ENCODE data around the gene MAX. TPM values are rescaled to one million over a fixed set of nuclear protein-coding genes. Genes with fewer than 3 reads are reported as not detected.

Gene MAX
- total RNA-seq, 1 donor from 2014 or later, result 76.1 TPM

DNA sequence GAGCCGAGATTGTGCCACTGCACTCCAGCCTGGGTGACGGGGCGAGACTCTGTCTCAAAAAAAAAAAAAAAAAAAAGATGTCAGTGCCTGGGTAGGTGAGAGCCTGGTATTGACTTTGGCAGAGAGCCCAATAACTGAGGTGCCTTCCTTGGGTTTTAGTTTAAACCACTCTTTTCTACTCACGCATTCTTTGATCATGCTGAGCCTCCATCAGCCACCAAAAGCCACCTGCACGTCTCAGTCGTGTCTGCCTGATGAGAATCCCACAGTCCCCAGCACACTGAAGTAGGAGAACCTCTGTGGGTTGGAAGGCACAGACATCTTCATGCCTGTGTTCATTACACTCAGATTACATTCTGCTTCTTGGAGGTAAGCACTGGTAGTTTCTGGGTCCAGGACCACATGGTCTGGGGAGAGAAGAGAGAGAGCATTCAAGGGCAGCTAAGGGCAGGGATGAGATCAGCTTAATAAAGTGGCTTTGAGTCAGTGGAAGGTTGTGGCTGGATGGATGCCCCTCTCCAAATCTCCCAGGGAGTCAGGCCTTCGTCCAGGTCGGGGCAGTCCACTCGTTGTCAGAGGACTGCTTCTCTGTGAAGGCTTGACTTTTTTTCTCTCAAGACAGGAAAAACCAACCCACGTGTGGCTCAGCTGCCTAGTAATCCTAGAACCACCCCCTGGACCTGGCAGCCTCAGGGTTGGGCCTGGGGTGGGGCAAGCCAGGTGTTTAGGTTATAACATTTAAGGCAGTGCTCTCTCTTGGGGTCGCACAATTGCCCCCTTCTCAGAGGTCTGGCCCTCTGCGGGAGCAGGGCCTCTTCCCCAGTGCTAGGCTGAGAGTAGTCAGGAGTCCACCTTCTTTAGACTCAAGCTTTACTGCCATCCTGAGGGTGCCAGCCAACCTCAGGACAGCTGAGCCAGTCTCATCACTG, 32.6 kb upstream of the MAX start:
- TF ChIP-seq, protein P1, sequence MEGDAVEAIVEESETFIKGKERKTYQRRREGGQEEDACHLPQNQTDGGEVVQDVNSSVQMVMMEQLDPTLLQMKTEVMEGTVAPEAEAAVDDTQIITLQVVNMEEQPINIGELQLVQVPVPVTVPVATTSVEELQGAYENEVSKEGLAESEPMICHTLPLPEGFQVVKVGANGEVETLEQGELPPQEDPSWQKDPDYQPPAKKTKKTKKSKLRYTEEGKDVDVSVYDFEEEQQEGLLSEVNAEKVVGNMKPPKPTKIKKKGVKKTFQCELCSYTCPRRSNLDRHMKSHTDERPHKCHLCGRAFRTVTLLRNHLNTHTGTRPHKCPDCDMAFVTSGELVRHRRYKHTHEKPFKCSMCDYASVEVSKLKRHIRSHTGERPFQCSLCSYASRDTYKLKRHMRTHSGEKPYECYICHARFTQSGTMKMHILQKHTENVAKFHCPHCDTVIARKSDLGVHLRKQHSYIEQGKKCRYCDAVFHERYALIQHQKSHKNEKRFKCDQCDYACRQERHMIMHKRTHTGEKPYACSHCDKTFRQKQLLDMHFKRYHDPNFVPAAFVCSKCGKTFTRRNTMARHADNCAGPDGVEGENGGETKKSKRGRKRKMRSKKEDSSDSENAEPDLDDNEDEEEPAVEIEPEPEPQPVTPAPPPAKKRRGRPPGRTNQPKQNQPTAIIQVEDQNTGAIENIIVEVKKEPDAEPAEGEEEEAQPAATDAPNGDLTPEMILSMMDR (IDR thresholded peaks at IDR 0.05; ENCODE audit: unreplicated experiment), result no peak
- Mint-ChIP-seq H3K27ac (ENCODE audit: unreplicated experiment) (no peak overlapping the region), H3K27me3 (ENCODE audit: unreplicated experiment) (peaks cover 1% of the 10 kb centered on the region), H3K4me3 (ENCODE audit: unreplicated experiment) (no peak overlapping the region), H3K9me3 (ENCODE audit: unreplicated experiment) (no peaks in the 10 kb centered on the region), H3K36me3 (ENCODE audit: low read depth, unreplicated experiment) (no peaks in the 10 kb centered on the region), H3K4me1 (ENCODE audit: unreplicated experiment) (no peaks in the 10 kb centered on the region)
- no peak for DNase-seq (ENCODE audit: low spot score)

DNA sequence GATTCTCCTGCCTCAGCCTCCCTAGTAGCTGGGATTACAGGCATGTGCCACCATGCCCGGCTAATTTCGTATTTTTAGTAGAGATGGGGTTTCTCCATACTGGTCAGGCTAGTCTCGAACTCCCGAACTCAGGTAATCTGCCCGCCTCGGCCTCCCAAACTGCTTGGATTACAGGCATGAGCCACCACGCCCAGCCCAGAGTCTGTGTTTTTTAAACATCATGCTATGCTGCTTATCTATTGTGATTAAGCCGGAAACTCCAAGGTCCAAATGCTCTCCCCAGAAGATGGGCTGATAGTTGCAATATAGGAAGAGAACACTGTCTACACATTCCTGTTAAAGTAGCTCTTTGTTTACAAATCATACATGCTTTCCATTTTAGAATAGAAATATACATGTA, 30.5 kb upstream of the MAX start:
- Mint-ChIP-seq H3K4me3 (ENCODE audit: unreplicated experiment) (no peak overlapping the region), H3K27ac (ENCODE audit: unreplicated experiment) (no peak overlapping the region), H3K9me3 (ENCODE audit: unreplicated experiment) (no peaks in the 10 kb centered on the region), H3K4me1 (ENCODE audit: unreplicated experiment) (no peaks in the 10 kb centered on the region), H3K27me3 (ENCODE audit: unreplicated experiment) (peaks cover 1% of the 10 kb centered on the region), H3K36me3 (ENCODE audit: low read depth, unreplicated experiment) (no peaks in the 10 kb centered on the region)
- TF ChIP-seq, protein P1 (IDR thresholded peaks at IDR 0.05; ENCODE audit: unreplicated experiment), result no peak
- no peak for DNase-seq (ENCODE audit: low spot score)

DNA sequence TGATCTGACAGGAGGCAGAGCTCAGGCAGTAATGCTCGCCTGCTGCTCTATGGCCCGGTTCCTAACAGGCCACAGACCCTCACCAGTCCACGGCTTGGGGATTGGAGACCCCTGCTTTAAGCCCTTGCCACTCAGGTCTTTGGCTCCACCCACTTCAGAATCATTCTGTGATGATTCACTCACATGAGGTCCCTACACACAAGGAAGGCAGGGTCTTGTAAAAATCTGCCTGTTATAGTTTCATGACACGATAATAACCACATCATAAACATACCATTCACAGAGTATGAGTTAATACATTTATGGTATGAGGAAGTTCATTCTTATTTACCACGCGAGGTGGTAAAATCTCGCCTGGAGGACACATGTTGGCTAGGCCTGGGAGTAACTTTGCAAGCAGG, 29.0 kb upstream of the MAX start:
- Mint-ChIP-seq H3K9me3 (ENCODE audit: unreplicated experiment) (no peaks in the 10 kb centered on the region), H3K36me3 (ENCODE audit: low read depth, unreplicated experiment) (no peaks in the 10 kb centered on the region), H3K27me3 (ENCODE audit: unreplicated experiment) (no peaks in the 10 kb centered on the region), H3K27ac (ENCODE audit: unreplicated experiment) (no peak overlapping the region), H3K4me3 (ENCODE audit: unreplicated experiment) (no peak overlapping the region), H3K4me1 (ENCODE audit: unreplicated experiment) (no peaks in the 10 kb centered on the region)
- TF ChIP-seq, protein P1 (IDR thresholded peaks at IDR 0.05; ENCODE audit: unreplicated experiment), result no peak
- DNase-seq (ENCODE audit: low spot score), result no peak

DNA sequence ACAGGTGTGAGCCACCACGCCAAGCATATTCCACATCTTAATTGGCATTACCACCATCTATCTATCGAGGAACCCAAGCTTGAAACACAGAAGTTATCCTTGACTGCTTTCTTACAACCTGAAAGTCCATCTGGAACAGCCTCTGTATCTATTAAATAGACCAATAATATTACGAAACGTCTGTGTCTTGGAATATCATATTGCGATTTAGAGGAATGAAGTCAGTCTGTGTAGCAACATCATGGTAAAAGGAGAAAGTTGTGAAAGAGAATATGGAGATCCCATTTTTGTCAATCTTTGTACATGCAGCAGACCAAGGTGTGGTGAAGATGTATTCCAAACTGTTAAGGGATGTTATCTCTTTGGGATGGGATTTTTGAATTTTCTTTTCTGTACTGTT, 25.8 kb upstream of the MAX start:
- DNase-seq (ENCODE audit: low spot score), result no peak
- no peaks in the 10 kb centered on the region for H3K4me1 Mint-ChIP-seq (ENCODE audit: unreplicated experiment)
- H3K9me3 Mint-ChIP-seq (ENCODE audit: unreplicated experiment), result no peaks in the 10 kb centered on the region
- H3K4me3 Mint-ChIP-seq (ENCODE audit: unreplicated experiment), result no peak overlapping the region
- no peaks in the 10 kb centered on the region for H3K36me3 Mint-ChIP-seq (ENCODE audit: low read depth, unreplicated experiment)
- H3K27ac Mint-ChIP-seq (ENCODE audit: unreplicated experiment), result no peak overlapping the region
- H3K27me3 Mint-ChIP-seq (ENCODE audit: unreplicated experiment), result no peaks in the 10 kb centered on the region
- TF ChIP-seq, protein P1 (IDR thresholded peaks at IDR 0.05; ENCODE audit: unreplicated experiment), result no peak

Measured in endothelial cell (in vitro differentiated cells).